Cerebellar cortex (tissue), 1 donor: ENCODE data around the gene FAM200C.

Source experiments
- DNase-seq: peaks from one replicate; pipeline ENCODE4 v3.0.0-alpha.2; 2015; ENCODE audit warnings: low spot score

FAM200C gene

DNA sequence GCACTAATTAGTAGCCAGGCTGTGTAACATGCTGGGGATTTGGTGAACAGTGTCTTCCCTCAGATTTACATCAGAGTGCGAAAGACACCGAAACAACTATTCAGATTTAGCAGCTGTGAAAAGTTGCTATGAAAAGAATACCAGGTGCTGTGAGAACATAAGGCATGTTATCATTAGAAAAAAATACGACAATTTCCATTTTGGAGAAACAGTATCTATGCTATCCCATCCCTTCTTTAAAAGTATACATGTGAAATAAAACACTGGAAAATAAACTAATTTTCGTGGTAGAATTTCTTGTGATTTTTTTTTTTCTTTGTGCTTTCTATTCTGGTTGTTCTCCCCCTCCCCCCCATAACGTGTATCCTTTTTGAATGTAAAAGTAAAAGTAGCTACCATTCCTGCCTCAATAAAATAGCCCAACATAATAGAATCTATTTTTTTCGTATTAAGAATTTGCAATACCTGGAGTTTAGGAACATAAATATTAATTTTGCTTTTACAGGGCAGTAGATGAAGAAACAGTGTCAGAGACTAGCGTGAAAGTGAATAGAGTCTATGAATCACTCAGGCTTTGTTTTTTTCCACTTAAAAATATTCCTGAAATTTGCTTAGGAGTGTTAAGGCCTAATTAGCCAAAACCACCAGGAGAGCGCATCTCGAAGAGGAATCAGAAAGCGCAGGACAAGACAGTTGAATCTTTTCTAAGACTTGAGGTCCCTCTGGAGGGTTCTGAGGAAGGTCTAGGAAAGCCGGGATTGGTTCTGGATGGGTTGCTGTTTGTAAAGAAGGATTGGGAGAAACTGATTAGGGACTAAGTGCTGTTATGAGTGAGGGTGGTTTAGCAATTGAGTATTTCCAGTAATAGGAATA is 19.8 kb upstream of the FAM200C start:
- no peak for DNase-seq

DNA sequence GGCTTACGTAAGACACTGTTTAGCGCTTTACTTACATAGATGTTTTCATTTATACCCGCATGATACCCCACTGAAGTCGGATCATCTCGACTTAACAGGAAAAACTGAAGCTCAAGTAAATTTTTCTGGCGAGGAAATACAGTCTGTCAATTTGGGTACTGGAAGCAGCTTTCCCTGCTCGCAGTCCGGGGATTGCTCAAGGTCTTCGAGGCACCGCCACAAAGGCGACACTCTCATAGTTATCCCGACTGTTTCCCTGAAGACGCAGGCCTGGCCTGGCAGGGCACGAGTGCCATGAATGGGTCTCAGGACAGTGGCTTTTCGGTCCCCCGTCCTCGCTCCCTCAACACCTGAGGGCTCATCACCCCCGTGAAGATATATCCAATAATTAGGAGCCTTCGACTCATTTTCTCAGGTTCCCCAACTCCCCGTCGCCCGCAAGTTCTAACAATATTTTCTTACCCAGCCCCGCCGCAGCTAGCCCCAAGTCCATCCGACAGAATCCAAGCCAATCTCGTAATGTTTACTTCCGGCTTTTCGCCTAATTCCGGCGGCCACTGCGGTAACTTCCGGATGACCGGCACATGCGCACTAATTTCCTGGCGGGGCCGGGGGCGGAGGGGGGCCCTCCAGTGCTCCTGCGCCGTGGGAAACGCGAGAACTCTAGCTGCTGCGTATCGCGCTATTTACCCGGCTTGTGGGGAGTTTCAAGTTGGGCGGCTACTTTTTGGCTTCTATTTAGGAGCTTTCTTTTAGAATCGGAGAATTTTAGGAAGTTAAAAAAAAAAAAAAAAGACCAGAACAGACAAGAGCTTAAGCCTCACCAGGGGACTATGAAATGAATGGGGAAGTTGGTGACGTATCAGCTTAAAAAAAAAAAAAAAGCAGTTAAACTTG is 19.0 kb upstream of the FAM200C start, which contains the start of gene SLU7:
Gene SLU7, minus strand, starts transcription at position 521 of the 897 bp plus-strand sequence. CDS start 3,787 bp downstream, outside the sequence.
- peak; percentile 93 for DNase-seq

GRCh38 chr5:160398806-160399205 is 1.0 kb downstream of the FAM200C start:
- peak; percentile 9 for DNase-seq

- DNase-seq, result no peak
Observed at GRCh38 chr5:160397492-160397891, 2.4 kb downstream of the FAM200C start.

GRCh38 chr5:160395111-160395510 is 4.7 kb downstream of the FAM200C start:
- DNase-seq, result peak; percentile 58

- DNase-seq, result peak; percentile 62
Observed at GRCh38 chr5:160390787-160391696, 8.8 kb downstream of the FAM200C start.

DNA sequence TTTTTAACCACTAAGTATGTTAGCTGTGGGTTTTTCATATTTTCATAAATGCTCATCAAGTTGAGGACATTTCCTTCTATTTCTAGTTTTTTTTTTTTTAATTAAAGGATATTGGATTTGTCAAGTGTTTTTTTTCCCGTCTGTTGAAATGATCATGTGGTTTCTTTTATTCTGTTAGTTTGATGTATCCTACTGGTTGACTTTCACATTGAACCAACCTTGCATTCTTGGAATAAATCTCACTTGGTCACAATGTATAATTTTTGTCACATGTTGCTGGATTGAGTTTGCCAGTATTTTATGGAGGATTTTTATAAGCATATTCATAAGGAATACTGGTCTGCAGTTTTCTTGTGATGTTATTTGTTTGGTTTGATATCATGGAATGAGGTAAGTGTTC is 12.4 kb downstream of the FAM200C start:
- no peak for DNase-seq

DNA sequence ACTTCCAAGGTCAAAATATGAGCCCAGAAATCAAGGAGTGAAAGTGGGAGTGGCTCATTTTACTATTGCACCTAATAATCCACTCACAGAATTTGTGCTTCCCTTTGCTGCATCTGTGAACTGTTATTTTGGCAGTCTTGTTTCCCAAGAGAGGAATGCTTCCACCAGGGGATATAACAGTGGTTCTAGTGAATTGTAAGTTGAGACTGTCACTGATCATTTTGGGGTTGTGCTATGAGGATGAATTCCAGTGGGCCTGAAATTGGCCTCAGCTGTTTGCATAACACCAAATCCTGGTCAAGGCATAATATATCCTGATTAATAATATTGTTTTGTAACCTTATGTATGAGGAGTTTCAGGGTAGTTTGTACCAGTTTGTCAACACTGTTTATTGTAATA is 14.4 kb downstream of the FAM200C start:
- DNase-seq, result no peak

- no peak for DNase-seq
Observed at GRCh38 chr5:160384681-160385080, 15.2 kb downstream of the FAM200C start.

DNA sequence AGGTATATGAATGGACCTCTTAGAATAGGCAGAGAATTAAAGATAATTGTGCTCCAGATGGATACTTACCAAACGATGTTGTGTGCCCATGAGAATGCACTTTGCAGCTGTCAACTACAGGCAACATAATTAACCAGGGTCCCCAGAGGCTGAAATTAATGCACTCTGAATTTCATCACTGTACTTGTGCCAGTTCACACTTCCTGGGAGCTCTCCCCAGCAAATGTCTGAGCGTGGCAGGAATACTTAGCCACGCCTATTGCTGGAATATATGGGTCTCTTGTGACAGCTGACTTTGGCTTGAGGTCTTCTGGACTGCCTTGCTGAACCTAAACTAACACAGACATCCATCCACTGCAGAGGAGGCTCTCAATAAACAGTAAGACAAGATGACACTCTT is 17.5 kb downstream of the FAM200C start:
- no peak for DNase-seq

DNA sequence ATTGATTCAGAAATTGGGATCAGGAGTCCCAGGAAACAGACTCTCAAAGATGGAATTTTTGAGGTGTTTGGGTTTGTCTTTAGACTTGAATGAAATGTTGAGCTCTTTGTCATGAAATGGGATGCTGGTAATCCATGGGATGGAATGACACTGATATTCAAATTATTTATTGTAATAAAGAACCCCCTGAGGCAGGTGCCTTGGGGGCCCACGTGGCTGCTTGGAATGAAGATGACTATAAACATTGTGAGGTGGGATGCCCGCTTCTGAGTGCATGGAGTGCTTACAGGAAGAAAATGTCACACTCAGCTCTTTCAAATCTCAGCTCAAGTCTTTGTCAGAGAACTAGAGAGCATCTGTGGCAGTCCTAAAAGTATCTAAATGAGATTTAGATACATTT is 19.8 kb downstream of the FAM200C start:
- DNase-seq, result no peak

- DNase-seq, result no peak
Observed at GRCh38 chr5:160379511-160379910, 20.3 kb downstream of the FAM200C start.

DNA sequence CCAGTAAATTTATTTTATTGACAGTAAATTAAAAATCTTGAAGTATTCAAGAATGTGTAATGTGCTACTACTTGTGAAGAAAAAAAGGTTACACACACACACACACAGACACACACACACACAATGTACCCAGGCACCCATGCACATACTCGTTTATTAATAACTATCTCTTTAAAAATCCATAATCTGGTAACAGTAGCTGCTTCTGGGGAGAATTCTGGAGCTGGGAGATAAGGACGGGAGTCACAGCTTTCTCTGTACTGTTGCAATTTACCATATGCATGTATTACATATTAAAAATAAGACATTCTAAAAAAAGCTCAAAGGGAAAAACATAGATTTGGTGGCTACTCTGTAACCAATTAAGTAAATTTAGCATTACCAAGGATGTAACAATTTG is 21.5 kb downstream of the FAM200C start:
- DNase-seq, result no peak

GRCh38 chr5:160377651-160378050 is 22.2 kb downstream of the FAM200C start:
- no peak for DNase-seq

- no peak for DNase-seq
Observed at GRCh38 chr5:160376416-160376815, 23.4 kb downstream of the FAM200C start.

DNA sequence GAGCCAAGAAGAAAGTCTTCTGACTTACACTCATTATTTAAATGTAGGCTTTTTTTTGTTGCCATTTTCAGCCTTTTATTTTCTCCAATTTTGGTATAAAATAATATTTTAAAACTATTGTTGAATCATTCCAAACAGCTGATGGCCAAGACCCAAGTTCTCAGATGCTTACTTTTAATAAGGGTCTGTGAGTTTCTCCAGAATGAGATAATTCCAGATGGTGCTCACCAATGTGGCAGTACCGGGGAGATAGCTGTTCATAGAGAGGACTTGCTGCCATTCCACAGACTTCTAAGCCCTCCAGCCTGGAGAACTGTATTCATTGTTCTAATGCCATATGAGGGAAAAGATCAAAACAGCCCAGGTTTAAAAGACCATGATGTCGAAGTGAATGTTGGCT is 24.2 kb downstream of the FAM200C start:
- no peak for DNase-seq

DNA sequence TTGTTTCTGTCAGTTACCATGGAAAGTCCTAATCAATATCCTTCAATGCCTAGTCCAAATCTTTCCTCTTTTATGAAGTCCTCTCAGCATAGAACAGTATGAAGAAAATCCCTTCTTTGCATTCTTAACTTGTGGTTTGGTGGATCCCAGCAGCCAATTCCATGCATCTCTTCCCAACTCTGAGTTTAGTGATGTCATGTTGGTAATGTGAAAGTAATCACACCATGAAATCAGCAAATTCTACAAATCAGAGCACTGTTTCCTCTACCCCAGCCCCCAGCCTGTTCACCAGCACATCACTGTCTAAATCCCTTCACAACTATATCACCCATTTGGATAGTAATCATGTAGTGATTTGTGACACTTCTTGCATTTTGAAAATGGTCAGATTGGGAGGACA is 24.7 kb downstream of the FAM200C start:
- no peak for DNase-seq

DNA sequence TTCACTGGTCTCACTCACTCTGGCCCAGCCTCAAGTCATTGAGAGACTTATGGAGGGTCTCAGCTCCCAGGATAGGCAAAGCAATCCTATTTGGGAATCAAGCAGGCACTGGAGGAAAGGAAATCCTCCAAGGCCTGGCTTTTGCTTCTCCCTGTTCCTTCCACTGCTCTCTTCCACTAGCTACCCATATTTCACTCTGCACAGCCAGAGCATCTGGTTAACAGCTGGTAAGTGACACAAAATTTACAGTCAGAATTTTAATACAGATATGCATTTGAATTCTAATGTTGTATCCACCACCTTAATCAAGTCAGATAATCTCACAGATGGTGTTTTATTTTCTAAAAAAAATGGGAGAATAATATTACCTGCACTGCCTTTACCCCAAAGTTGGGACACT is 28.6 kb downstream of the FAM200C start:
- no peak for DNase-seq

DNA sequence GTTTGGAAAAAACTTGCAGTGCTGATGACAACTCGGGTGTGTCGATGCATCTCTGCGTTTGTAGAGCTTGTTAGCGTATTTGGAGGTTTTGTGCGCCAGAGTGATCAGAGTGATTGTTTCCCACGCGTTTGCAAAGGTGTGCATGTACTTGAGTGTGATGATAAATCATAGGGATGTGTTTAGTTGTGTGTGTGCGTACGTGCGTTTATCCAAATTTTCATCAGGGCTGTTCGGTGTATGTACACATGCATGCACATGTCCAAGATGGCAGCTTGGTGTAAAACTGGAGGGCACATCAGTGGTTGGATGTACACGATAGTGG is 29.2 kb downstream of the FAM200C start:
- DNase-seq, result no peak

DNA sequence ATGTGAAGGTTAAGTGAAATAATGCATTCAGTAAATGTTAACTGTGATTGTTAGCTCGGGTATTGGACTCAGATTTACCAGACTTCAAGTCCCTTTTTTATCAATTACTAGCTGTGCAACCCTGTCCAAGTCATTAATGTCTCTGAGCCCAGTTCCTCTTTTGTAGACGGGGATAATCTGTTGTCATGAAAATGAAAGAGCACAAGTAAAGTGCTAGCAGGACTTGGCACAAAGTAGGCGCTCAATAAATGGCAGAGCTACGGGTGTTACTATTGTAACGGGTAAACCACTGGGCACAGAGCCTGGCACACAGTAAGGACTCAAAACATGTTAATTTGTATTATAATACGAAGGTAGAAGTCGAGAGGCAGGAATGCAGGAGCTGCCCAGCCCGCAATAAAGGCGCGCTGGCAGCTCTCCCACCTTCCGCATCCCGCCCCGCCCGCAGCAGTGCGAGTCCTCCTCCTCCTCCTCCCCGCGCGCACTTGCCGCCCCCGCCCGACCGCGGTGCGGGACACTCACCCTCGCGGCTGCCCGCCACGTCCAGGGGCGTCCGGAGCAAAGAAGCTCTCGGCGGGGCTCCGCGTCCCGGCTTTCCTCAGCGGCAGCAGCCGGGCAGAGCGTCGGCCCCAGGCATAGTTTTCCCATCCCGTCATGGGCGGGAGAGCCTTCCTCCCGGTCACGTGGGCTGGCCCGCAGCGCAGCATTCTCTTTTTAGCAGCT is 29.7 kb downstream of the FAM200C start, which contains the start of gene C1QTNF2:
Gene C1QTNF2, minus strand, starts transcription at position 637 of the 723 bp plus-strand sequence. CDS start 15,615 bp downstream, outside the sequence.
- DNase-seq, result peak; percentile 55

- DNase-seq, result no peak
Observed at GRCh38 chr5:160367885-160368284, 32.0 kb downstream of the FAM200C start.
